ENCODE results near the gene CDCA8.

Gene CDCA8

GRCh38 chr1:37741130-37741529, 48.8 kb downstream of the CDCA8 start:
- DNase-seq: no peak

GRCh38 chr1:37741662-37742061, 49.3 kb downstream of the CDCA8 start:
- no peak for DNase-seq

- no peak for DNase-seq
Measured at GRCh38 chr1:37746806-37747205, 54.5 kb downstream of the CDCA8 start.

GRCh38 chr1:37748565-37748964, 56.2 kb downstream of the CDCA8 start:
- DNase-seq: no peak

GRCh38 chr1:37752213-37752582, 59.9 kb downstream of the CDCA8 start:
- no peak for DNase-seq

- peak; percentile 19 to 41 for DNase-seq
Measured at GRCh38 chr1:37752583-37753471, 60.5 kb downstream of the CDCA8 start.

GRCh38 chr1:37753473-37754321, 61.4 kb downstream of the CDCA8 start:
- no peak for DNase-seq

GRCh38 chr1:37755290-37755689, 63.0 kb downstream of the CDCA8 start:
- DNase-seq: no peak

- no peak for DNase-seq
Measured at GRCh38 chr1:37755951-37756560, 63.7 kb downstream of the CDCA8 start.

Measured in NCI-H1930 (cell line).